ENCODE measurements around the gene ACRV1. TPM values are rescaled to one million over a fixed set of nuclear protein-coding genes. Genes with fewer than 3 reads are reported as not detected.

ACRV1 gene
- total and polyA plus RNA-seq, 2 of the 4 experiments (the other 2 are of a cell fraction): not detected

- Histone ChIP-seq H3K14ac (replicated peaks; ENCODE audit: low read depth, low read length) (no peak overlapping the region), H3K56ac (ENCODE audit: extremely low read depth, insufficient read depth, low read length) (no peak overlapping the region), H3K4me3 (ENCODE audit: insufficient read depth, low read depth, low read length) (no peak overlapping the region), H3K79me1 (ENCODE audit: low read depth in 1 of 2, low read length in 2 of 2) (no peaks in the 10 kb centered on the region), H3K9me1 (ENCODE audit: insufficient read depth, low read length) (no peaks in the 10 kb centered on the region; the same call in 1 of the 2 replicates), H3K4ac (ENCODE audit: low read depth, low read length) (no peak overlapping the region), H2BK15ac (ENCODE audit: low read depth, low read length) (no peak overlapping the region), H4K5ac (ENCODE audit: low read depth, low read length) (no peak overlapping the region), H2BK120ac (ENCODE audit: low read depth, low read length) (no peak overlapping the region), H2AK5ac (ENCODE audit: low read depth, low read length) (no peak overlapping the region), H4K91ac (ENCODE audit: insufficient read depth, low read depth, low read length) (no peak overlapping the region), H3K36me3 (ENCODE audit: control insufficient read depth, insufficient read depth, low read length) (no peaks in the 10 kb centered on the region), H2BK5ac (ENCODE audit: low read depth, low read length, poor library complexity, severe bottlenecking) (no peak overlapping the region), H3K4me2 (ENCODE audit: low read depth, low read length) (no peak overlapping the region), H4K8ac (ENCODE audit: low read depth in 2 of 2, low read length in 2 of 2) (no peak overlapping the region), H4K20me1 (ENCODE audit: insufficient read depth, low read length) (no peaks in the 10 kb centered on the region), H3K27ac (ENCODE audit: insufficient read depth, low read length) (no peak overlapping the region), H2AK9ac (replicated peaks; ENCODE audit: low read depth, low read length, poor library complexity) (no peak overlapping the region), H2BK20ac (ENCODE audit: low read depth, low read length) (no peak overlapping the region), H3K18ac (ENCODE audit: low read depth, low read length) (no peak overlapping the region), H3K9ac (ENCODE audit: low read depth, low read length) (no peak overlapping the region), H2AFZ (replicated peaks; ENCODE audit: low read length, poor library complexity) (no peak overlapping the region), H3K27me3 (ENCODE audit: control insufficient read depth, insufficient read depth, low read length) (no peaks in the 10 kb centered on the region), H3K4me1 (ENCODE audit: control insufficient read depth, insufficient read depth, low read length) (no peaks in the 10 kb centered on the region), H3K9me3 (ENCODE audit: control insufficient read depth, insufficient read depth, low read length) (no peaks in the 10 kb centered on the region), H3K23ac (ENCODE audit: low read depth, low read length) (no peak overlapping the region)
- no peak for ATAC-seq (ENCODE audit: low read depth)
- intact Hi-C loops (cut with micrococcal nuclease) (no loop called here), in situ Hi-C loops (cut with MboI; ENCODE audit: low sequenced_read_pairs) (no loop called here), dilution Hi-C loops (cut with HindIII; ENCODE audit: low sequenced_read_pairs, unreplicated experiment) (no loop called here)
- no TSS peak for BruUV-seq (replicated peaks)
- ChIA-PET CTCF (interaction anchor here (0.6 kb wide), 1 partner anchor 1657 kb away, joined by 3 read pairs; no protein-coding TSS in a partner anchor), POLR2A (ENCODE audit: unreplicated experiment) (no interaction called here)
- no peak for DNase-seq
- 99% methylated on average over 9 of the region's 11 CpGs; no CpG with 5 or more reads in 1 of the 2 experiments for WGBS, 2 experiments (ENCODE audit: extremely low coverage in 2 of 2, insufficient read length in 1 of 2)
- TF ChIP-seq FOS (IDR thresholded peaks at IDR 0.05; ENCODE audit: low read depth, low read length) (no peak), USF2 (IDR thresholded peaks at IDR 0.05; ENCODE audit: low read depth, low read length) (no peak), CTCF (conservative IDR thresholded peaks at IDR 0.05; ENCODE audit: low read depth, low read length) (no peak), SMC3 (IDR thresholded peaks at IDR 0.05; ENCODE audit: low read depth, low read length) (no peak), RCOR1 (IDR thresholded peaks at IDR 0.05; ENCODE audit: insufficient replicate concordance, low read length) (no peak), POLR2A (IDR thresholded peaks at IDR 0.05; ENCODE audit: low read depth, low read length) (no peak), MAZ (IDR thresholded peaks at IDR 0.05; ENCODE audit: borderline replicate concordance, low read depth, low read length) (no peak)
Observed at GRCh38 chr11:125688066-125688465, 7.4 kb upstream of the ACRV1 start.
